Measurements from ENCODE around the gene SLC9A9.
"Not testable (repeated sequence)": the region's sequence is repeated elsewhere in the genome, so short reads cannot be mapped to it uniquely, and the experiment has no call there.

The SLC9A9 gene

DNA sequence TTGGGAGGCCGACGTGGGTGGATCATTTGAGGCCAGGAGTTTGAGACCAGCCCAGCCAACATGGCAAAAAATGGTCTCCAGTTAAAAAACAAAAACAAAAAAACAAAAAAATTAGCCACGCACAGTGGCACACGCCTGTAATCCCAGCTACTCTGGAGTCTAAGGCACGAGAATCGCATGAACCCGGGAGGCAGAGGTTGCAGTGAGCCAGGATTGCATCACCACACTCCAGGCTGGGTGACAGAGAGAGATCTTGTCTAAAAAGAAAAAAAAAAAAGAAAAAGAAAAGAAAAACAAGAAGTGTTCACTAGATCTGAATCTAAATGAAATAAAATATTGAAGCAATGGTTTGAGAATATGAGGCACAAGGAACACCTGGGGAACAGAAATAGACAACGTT, 36.7 kb downstream of the SLC9A9 start:
- in situ Hi-C loops (cut with HindIII; ENCODE audit: low sequenced_read_pairs): no loop called here

DNA sequence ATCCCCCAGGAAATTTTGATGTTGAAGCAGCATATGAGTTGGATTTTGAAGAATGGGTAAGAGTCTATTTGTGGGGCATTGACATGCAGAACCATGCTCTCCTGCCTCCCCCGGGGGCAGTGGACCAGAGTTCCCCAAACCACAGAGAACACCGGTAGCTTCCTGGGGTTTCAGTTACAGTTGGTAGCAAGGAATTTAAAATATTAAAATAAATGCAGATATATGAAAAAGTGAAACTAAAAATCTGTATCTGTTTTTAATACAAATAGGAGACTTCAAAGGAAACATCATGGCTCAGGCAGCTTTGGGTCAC, 37.4 kb downstream of the SLC9A9 start:
- in situ Hi-C loops (cut with HindIII; ENCODE audit: low sequenced_read_pairs): no loop called here

DNA sequence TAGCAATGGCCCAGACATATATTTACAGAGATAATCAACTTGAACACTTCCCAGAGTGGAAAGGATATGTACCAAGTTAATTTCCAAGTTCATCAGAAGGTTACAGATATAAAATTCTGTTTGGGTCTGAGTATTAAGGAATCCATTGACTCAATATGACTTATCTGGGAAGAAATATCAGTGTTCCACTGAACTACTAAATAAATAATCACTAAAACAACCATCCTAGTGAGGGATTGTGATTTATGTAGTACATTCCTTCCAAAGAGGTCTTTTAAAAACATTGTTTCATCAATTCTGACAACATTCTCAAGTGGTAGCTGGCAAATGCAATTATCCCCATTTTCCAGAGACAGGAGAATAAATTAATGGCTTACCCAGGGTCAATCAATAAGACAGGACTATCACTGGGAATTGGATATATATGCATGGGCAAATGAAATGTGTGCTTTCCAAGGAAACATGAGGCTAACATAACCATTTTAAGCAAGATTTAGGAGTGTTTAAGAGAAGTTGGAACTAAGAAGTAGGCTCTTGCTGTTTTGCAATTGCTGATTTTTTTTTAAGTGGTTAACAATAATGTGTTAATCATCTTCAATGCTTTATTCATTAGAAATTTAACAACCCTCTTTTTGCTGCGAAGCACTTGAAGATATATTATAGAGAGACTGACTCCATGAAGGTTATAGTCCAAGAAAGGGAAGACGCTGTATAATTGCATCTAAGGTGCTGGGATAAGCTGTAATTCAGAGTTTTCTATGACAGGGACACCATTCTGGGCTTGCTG, 37.9 kb downstream of the SLC9A9 start:
- in situ Hi-C loops (cut with HindIII; ENCODE audit: low sequenced_read_pairs): no loop called here

DNA sequence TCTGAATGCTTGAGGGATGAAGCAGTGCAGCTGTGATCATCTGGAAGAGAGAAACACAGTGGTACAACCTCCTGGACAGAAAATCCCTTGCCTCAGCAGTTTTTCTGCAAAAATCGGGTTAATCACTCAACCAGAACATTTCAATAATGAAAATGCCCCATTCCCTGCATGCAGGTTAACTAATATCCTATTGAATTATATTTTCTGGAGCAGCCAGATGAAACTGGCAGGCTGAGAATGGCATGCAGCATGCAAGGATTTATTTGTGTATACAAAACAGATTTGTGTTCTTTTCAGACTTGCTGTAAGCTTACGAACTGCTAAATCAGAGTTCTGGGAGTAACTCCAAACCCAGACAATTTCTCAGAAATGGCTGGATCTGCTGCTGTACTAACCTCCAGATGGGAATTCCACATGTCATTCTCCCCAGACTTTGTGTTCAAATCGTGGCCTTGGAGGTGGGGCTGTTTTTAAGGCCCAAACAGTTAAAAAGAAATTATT, 39.1 kb downstream of the SLC9A9 start:
- in situ Hi-C loops (cut with HindIII; ENCODE audit: low sequenced_read_pairs): no loop called here

DNA sequence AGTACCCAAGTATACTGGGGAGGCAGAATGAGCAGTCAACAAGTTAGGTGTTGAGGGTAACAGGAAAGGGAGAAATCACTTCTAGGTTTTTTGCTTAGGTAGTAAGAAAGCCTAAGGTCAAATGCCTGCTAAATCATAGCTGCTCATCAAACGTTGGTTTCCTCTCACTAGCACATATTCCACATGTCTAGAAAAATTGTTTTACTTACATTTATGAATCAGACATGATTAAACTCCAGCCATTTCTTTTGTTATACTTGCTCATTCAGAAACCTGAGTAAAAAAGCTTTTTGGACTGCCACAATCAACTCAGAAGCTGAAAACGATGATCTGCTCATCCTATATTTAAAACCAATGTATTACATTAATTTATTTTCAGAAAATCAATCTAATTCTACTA, 40.2 kb downstream of the SLC9A9 start:
- in situ Hi-C loops (cut with HindIII; ENCODE audit: low sequenced_read_pairs): no loop called here

DNA sequence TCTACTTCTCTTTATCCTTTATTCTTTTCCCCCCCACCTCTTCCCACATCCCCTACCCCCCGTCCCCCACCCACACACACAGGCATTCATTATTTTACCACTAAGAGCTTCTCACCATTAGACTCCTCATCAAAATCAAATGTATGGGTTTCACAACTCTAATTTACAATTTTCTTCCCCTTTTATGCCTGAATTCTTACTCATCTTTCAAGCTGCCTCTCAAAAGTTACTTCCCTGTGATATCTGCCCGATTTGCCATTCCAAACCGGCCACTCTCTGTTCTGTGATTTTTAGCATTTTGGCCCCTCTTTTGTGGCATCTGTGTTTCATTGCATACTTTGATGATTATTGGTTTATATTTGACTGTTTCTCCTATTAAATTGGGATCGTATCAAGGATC, 42.2 kb downstream of the SLC9A9 start:
- in situ Hi-C loops (cut with HindIII; ENCODE audit: low sequenced_read_pairs): no loop called here

DNA sequence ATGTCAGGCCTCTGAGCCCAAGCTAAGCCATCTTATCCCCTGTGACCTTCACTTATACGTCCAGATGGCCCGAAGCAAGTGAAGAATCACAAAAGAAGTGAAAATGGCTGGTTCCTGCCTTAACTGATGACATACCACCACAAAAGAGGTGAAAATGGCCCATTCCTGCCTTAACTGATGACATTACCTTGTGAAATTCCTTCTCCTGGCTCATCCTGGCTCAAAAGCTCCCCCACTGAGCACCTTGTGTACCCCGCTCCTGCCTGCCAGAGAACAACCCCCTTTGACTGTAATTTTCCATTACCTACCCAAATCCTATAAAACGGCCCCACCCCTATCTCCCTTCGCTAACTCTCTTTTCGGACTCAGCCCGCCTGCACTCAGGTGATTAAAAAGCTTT, 42.8 kb downstream of the SLC9A9 start:
- in situ Hi-C loops (cut with HindIII; ENCODE audit: low sequenced_read_pairs): not testable (repeated sequence)

DNA sequence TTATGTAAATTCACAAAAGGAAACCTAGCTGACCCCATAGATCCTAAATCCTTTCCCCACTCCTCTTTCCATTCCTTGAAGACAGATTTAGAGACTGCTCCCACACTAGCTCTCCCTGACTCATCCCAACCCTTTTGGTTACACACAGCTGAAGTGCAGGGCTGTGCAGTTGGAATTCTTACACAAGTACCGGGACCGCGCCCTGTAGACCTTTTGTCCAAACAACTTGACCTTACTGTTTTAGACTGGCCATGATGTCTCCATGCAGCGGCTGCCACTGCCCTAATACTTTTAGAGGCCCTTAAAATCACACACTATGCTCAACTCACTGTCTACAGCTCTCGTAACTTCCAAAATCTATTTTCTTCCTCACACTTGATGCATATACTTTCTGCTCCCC, 47.2 kb downstream of the SLC9A9 start:
- in situ Hi-C loops (cut with HindIII; ENCODE audit: low sequenced_read_pairs): not testable (repeated sequence)

DNA sequence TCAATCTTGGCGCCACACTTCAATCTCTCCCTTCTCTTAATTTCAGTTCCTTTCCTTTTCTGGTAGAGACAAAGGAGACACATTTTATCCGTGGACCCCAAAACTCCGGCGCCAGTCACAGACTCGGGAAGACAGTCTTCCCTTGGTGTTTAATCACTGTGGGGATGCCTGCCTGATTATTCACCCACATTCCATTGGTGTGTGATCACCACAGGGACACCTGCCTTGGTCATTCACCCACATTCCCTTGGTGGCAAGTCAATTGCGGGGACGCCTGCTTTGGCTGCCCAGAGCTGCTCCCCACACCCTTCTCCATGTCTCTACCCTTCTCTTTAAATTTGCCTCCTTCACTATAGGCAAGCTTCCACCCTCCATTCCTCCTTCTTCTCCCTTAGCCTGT, 50.1 kb downstream of the SLC9A9 start:
- in situ Hi-C loops (cut with HindIII; ENCODE audit: low sequenced_read_pairs): not testable (repeated sequence)

DNA sequence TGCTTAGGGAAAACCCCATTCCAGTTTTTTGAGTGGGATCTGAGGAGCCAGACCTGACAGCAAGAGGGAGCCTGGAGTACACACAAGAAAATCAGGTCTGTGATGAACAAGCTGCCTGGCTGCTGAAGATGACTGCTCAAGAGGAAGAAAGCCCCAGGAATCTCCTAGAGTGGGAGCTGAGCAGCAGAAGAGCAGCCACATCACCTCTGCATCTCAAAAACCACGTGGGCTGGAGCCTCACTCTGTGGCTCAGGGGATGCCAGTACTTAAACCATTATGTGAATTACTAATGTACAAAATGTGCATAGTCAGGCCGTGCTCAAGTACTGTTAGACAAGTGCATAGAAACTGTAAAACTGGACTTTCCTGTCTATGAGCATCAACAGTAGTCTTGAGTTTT, 52.4 kb downstream of the SLC9A9 start:
- in situ Hi-C loops (cut with HindIII; ENCODE audit: low sequenced_read_pairs): no loop called here

DNA sequence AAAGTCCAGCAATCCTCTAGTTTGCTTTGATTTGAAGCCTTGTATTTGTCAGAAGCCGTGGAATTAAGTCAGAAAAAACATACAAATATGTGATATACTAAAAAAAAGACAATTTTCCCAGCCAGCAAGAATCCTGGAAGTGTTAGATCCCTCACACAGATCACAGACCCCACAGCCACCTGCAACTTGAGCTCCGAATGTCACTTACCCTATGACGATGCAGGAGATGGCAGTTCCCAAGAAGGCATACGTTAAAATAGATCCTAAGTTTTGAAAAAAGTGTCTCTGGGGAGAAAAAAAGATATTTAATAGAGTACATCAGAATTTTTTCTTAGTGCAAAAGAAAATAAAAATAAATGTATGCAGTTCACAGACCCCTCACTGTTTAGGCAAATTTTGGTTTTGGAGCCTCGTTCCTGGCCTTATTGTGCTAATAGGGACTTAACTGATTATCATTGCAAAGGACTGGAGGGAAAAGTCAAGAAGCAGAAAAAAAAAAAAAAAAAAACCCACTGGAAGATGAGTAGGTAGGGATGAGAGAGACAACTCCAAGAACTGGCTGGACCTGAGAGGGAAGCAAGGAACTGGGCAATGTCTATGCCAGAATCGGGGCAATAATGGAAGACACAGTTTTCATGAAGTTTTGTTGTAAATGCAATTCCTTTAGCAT, 53.3 kb downstream of the SLC9A9 start:
- in situ Hi-C loops (cut with HindIII; ENCODE audit: low sequenced_read_pairs): no loop called here

DNA sequence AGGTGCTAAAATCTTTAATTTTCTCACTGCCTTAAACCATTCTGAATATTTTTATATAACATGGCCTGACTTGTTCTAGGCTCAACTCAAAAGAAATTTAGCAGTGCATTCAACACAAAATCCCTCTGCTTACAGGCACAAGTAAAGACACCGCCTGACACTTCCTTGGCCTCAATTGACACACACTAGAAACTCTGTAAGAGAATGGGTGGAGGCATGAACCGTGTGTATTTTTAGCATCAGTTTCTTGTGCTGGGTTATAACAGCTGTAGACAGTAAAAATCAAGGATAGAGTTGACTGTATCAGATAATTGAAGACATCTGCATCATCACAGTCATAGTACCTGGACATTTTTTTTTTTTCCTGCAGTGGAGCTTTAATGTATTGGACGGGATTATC, 54.3 kb downstream of the SLC9A9 start:
- in situ Hi-C loops (cut with HindIII; ENCODE audit: low sequenced_read_pairs): no loop called here

DNA sequence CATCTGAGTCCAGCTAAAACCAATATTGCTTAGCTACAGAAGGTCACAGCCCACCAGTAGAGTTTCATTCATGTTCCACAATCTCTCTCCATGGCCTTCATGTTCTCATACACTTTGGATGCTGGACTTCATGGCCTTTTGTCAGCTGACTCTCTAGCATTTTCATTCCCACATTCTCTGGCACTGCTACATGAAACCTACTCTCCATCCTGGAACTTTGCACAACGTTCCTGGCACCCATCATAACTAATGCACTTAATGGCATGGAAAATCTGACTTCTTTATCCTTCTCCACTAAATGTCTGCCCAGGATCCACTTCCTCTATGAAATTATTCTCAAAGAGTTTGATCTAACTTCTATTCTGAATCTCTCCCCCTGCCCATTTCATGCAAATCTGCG, 56.9 kb downstream of the SLC9A9 start:
- in situ Hi-C loops (cut with HindIII; ENCODE audit: low sequenced_read_pairs): no loop called here

DNA sequence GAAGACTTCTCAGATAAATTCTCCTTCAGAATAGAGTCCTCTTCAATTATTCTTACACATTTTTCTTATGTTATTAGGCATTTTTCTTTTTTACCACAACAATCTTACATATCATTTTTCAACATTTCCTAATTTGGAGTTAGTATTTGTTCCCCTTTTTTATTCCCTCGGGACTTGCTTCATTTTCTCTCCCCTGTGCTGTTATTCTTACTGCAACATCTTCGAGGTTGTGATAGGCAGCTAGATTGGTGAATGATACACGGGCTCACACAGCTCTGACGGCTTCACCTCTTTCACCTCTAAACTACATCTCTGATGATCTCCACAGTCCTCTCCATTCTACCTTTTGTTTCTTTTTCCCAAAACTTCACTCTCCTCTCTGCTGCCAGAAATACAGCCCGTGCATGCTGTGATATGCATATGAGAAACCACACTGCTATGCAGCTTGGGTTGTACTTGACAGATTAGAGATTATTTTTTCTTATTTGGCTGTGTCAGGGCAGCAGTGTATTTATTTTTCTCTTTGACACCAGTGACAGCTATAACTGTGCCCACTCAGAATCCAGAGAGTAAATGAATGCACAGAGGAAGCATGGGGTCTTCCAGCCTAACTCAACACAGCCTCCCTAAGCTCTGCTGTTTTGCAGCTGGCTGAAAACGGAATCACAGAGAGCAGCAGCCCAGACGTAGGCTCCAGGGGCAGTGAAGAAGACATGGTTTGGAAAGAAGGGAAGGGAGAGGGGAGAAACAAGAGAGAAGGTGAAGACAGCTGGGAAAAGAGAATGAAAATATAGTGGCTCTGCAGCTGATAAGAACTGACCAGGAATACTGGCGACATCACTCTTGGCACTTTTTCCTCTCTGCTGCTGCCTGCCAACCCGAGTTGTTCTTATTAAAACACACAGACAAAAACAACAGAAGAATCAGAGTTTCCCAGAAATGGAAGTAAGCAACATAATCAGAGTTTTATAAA, 61.8 kb downstream of the SLC9A9 start:
- in situ Hi-C loops (cut with HindIII; ENCODE audit: low sequenced_read_pairs): no loop called here

DNA sequence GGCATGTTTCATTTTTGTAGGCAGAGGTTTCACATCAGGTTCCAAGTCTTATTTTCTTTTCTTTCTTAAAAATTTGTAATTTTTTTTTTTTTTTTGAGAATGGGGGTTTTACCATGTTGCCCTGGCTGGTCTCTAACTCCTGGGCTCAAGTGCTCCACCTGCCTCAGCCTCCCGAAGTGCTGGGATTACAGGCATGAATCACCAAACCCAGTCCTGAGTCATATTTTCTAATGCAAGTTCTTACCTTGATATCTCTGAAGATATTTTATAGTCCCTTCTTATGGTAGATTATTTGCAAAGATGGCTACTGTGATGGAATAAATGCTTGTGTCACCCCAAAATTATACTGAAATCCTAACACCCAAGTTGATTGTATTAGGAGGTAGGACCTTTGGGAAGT, 63.8 kb downstream of the SLC9A9 start:
- in situ Hi-C loops (cut with HindIII; ENCODE audit: low sequenced_read_pairs): no loop called here

DNA sequence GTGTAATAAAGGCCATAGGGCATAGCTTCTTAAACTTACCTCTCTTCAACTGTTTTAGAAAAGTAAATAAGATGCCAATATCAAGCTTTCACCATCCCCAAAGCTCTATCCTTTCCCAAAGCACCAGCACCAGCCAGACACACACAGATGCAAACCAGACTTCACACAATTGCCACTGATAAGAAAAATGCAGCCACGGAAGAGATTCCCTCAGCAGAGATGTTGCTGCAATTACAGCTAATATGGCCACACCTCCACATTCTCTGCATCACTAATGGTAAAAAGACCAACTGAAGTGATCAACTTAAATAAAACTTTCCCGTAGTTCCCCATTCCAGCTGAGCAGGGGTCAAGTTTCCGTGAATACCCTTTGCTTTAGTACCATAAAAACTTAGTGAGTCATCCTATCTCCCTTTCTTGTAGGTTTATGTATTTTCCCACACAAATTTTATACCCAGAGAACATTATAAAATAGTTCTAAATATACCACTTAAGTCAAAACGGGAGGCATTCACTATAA, 64.4 kb downstream of the SLC9A9 start:
- in situ Hi-C loops (cut with HindIII; ENCODE audit: low sequenced_read_pairs): no loop called here

DNA sequence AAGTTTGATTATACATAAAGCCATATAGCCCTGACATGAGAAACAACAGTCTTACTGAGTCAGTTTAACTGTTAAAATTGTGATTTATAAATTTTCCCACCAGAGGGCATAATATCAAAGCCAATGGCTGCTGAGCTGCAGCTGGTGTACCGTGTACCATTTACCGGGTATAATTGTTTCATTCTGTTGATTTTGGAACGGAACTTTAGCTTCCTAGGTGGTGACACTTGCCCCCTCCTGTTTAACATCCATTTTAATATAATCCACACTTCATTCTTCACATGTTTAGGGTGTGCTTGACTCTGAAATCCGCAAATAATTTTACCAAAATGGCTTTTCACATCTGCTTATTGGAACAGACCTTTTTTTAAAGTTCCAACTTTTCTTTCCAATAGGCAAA, 72.8 kb downstream of the SLC9A9 start:
- in situ Hi-C loops (cut with HindIII; ENCODE audit: low sequenced_read_pairs): no loop called here

DNA sequence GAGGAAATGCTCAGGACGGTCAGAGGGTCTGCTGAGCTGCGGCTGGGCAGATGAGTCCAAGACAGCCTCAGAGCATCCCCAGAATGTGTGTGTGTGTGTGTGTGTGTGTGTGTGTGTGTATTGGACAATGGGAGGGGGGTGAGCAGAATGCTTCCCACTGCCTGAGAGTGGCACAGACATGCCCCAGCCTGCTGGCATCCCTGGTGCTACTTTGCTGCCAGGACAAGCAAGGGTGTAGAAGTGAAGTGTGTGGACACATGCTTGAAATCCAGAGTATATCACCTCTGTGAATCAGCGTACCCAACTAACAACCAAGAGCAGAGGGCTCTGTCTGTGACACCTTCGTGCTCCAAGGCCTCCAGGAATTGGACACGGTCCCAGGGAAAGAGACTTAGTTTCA, 76.3 kb downstream of the SLC9A9 start:
- in situ Hi-C loops (cut with HindIII; ENCODE audit: low sequenced_read_pairs): no loop called here

DNA sequence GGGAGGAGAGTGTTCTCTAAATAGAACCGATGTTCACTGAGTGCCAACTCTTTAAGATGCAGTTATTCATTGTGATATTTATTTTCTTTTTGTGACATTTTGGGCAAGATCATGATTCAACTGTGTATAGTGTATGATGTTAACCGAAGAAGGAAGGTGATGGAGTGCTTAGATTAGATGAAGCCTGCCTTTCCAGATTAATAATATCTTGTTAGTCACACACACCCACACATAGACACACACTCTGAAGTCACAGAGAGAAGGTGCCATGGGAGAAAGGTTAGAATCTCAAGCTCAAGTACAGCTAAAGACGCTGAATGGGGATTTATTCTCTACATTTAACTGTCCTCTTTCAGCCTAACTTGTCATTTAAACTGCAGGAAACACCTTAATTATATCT, 77.0 kb downstream of the SLC9A9 start:
- in situ Hi-C loops (cut with HindIII; ENCODE audit: low sequenced_read_pairs): no loop called here

DNA sequence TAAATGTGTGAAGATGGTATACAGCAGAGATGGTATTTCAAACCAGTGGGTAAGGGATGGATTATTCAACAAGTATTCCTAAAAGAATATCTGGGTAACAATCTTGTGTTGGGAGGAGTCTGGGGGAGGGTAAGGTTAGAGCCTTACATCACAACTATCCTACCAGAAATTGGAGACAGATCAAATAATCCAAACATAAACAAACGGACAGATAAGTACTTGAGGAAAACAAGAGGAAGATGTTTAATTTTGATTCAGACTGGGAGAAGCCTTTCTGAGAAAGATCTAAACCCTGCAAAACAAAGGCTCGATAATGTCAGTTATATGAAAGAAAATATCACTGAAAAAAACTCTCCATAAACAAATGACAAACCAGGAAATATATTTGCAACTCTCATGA, 77.9 kb downstream of the SLC9A9 start:
- in situ Hi-C loops (cut with HindIII; ENCODE audit: low sequenced_read_pairs): no loop called here

DNA sequence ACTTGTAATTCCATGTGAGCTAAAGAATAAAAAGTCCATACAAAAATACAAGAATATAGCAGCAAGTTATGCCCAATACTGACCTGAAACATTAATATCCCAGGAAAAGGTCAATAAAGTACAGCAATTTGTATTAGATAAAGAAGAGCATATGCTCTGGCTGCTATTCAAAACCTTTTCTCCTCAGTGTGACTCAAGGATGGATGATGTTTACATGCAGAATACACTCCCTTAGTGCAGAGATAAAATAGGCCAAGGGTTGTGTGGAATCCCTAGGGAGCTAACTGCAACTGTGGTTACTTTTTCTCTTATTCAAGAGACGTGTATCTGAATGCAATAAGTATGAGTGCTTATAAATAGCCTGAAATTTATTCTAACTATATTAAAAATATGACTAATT, 78.7 kb downstream of the SLC9A9 start:
- in situ Hi-C loops (cut with HindIII; ENCODE audit: low sequenced_read_pairs): no loop called here
